Measurements from ENCODE around the gene TNKS2.

TNKS2 gene

GRCh38 chr10:91908337-91909116 is 110.3 kb downstream of the TNKS2 start:
- peak in 53 of 56 donors; percentile 19 to 80 (median 60) for DNase-seq

GRCh38 chr10:91909117-91909677 is 111.0 kb downstream of the TNKS2 start, which contains the start of gene FGFBP3:
Gene FGFBP3, minus strand, starts transcription at chr10:91909486. Its CDS starts 517 bp downstream, at chr10:91908969.
- DNase-seq = peak in 11 of 56 donors; percentile 6 to 51 (median 16)

GRCh38 chr10:91910467-91910866 is 112.2 kb downstream of the TNKS2 start:
- DNase-seq = no peak
